OCI-M2 (cell line): ENCODE data around the gene NR6A1.
A peak's percentile ranks its signal among the peaks of the same experiment; 100 is the strongest.
"Not testable (repeated sequence)": the region's sequence is repeated elsewhere in the genome, so short reads cannot be mapped to it uniquely, and the experiment has no call there.

ENCODE experiments used
- DNase-seq: peaks from one replicate; lab custom pipeline; 2025; ENCODE audit not compliant: unreplicated experiment; lab: John Stamatoyannopoulos, UW

Gene NR6A1

GRCh38 chr9:124778575-124779367 lies 7.7 kb upstream of the NR6A1 start:
- no peak for DNase-seq

- no peak for DNase-seq
Observed at GRCh38 chr9:124776954-124777648, 6.0 kb upstream of the NR6A1 start, which contains the start of gene OLFML2A. Gene OLFML2A, plus strand, starts transcription at chr9:124777133. Its CDS starts 138 bp downstream, at chr9:124777271.

GRCh38 chr9:124776618-124776953 lies 5.5 kb upstream of the NR6A1 start:
- DNase-seq = no peak

GRCh38 chr9:124774129-124774978 lies 3.2 kb upstream of the NR6A1 start:
- DNase-seq = peak; percentile 86

- DNase-seq = no peak
Observed at GRCh38 chr9:124773473-124774128, 2.5 kb upstream of the NR6A1 start.

GRCh38 chr9:124772877-124773276 lies 1.8 kb upstream of the NR6A1 start:
- DNase-seq = not testable (repeated sequence)

GRCh38 chr9:124771867-124772679 lies 962 bp upstream of the NR6A1 start:
- no peak for DNase-seq

GRCh38 chr9:124770359-124771020 lies 621 bp downstream of the NR6A1 start:
- no peak for DNase-seq

GRCh38 chr9:124769549-124770358 lies 1.4 kb downstream of the NR6A1 start:
- DNase-seq = no peak

- no peak for DNase-seq
Observed at GRCh38 chr9:124768750-124769548, 2.2 kb downstream of the NR6A1 start.

GRCh38 chr9:124768334-124768733 lies 2.8 kb downstream of the NR6A1 start:
- DNase-seq = no peak

- DNase-seq = no peak
Observed at GRCh38 chr9:124767821-124768220, 3.3 kb downstream of the NR6A1 start.

GRCh38 chr9:124766815-124767554 lies 4.1 kb downstream of the NR6A1 start:
- no peak for DNase-seq

GRCh38 chr9:124766326-124766725 lies 4.8 kb downstream of the NR6A1 start:
- DNase-seq = no peak

GRCh38 chr9:124765439-124765835 lies 5.7 kb downstream of the NR6A1 start:
- DNase-seq = no peak

GRCh38 chr9:124764774-124765438 lies 6.2 kb downstream of the NR6A1 start:
- DNase-seq = no peak

GRCh38 chr9:124762633-124763032 lies 8.5 kb downstream of the NR6A1 start:
- no peak for DNase-seq
